H9 (cell line): ENCODE results near the gene TPT1. TPM values are rescaled to one million over a fixed set of nuclear protein-coding genes. Genes with fewer than 3 reads are reported as not detected.
"Not testable (repeated sequence)": the region's sequence is repeated elsewhere in the genome, so short reads cannot be mapped to it uniquely, and the experiment has no call there.

Experiments
- DNase-seq: peaks from one replicate; pipeline ENCODE4 v3.0.0-alpha.2; 2017
- H2AFZ ChIP-seq: one replicate; pipeline ENCODE4 v1.6.1; 2013; ENCODE audit warnings: mild to moderate bottlenecking, low read length, control low read depth, moderate library complexity
- H2AK5ac ChIP-seq: 2 replicates; pipeline ENCODE4 v1.6.1; 2013; ENCODE audit warnings: low read length, control low read depth, mixed read lengths; ENCODE audit not compliant: insufficient read length
- H2BK120ac ChIP-seq: one replicate; pipeline ENCODE4 v1.6.1; 2013; ENCODE audit warnings: low read depth, mild to moderate bottlenecking, low read length, control low read depth, inconsistent platforms; ENCODE audit not compliant: poor library complexity, severe bottlenecking
- H2BK12ac ChIP-seq: 2 replicates; pipeline ENCODE4 v1.6.1; 2013; ENCODE audit warnings: low read length, control low read depth, mixed read lengths, low read depth; ENCODE audit not compliant: insufficient read length
- H2BK15ac ChIP-seq: 2 replicates; pipeline ENCODE4 v1.6.1; 2013; ENCODE audit warnings: low read depth, low read length, control low read depth
- H2BK20ac ChIP-seq: one replicate; pipeline ENCODE4 v1.6.1; 2013; ENCODE audit warnings: low read depth, mild to moderate bottlenecking, low read length, control low read depth, inconsistent platforms; ENCODE audit not compliant: poor library complexity, severe bottlenecking
- H2BK5ac ChIP-seq: 2 replicates; pipeline ENCODE4 v1.6.1; 2013; ENCODE audit warnings: low read length, control low read depth, mixed read lengths; ENCODE audit not compliant: insufficient read length
- H3K14ac ChIP-seq: 2 replicates; pipeline ENCODE4 v1.6.1; 2013; ENCODE audit warnings: low read length, control low read depth; ENCODE audit not compliant: insufficient read depth
- H3K18ac ChIP-seq: 2 replicates; pipeline ENCODE4 v1.6.1; 2013; ENCODE audit warnings: low read depth, mild to moderate bottlenecking, mixed read lengths, low read length, control low read depth; ENCODE audit not compliant: insufficient read length
- H3K23ac ChIP-seq: 2 replicates; pipeline ENCODE4 v1.6.1; 2013; ENCODE audit warnings: low read length, control low read depth, mixed read lengths, low read depth; ENCODE audit not compliant: insufficient read length
- H3K23me2 ChIP-seq: 2 replicates; pipeline ENCODE4 v1.6.1; 2013; ENCODE audit warnings: low read depth, mild to moderate bottlenecking, mixed read lengths, low read length, control low read depth; ENCODE audit not compliant: insufficient read length, poor library complexity, severe bottlenecking
- H3K27ac ChIP-seq: 2 replicates; pipeline ENCODE4 v1.5.1; 2013; ENCODE audit warnings: low read length, control low read depth, mixed read lengths, low read depth; ENCODE audit not compliant: insufficient read length
- H3K27me3 ChIP-seq: 2 replicates; pipeline ENCODE4 v1.6.1; 2013; ENCODE audit warnings: low read length, control low read depth, inconsistent platforms; ENCODE audit not compliant: insufficient read depth
- H3K4ac ChIP-seq: 2 replicates; pipeline ENCODE4 v1.6.1; 2013; ENCODE audit warnings: low read depth, mild to moderate bottlenecking, control low read depth, inconsistent platforms, low read length, moderate library complexity
- H3K4me1 ChIP-seq: 2 replicates; pipeline ENCODE4 v1.6.1; 2013; ENCODE audit warnings: low read length, control low read depth, inconsistent platforms; ENCODE audit not compliant: insufficient read depth
- H3K4me2 ChIP-seq: 2 replicates; pipeline ENCODE4 v1.6.1; 2013; ENCODE audit warnings: low read length, control low read depth, mixed read lengths; ENCODE audit not compliant: insufficient read length, insufficient read depth
- H3K56ac ChIP-seq: 2 replicates; pipeline ENCODE4 v1.6.1; 2013; ENCODE audit warnings: low read depth, mild to moderate bottlenecking, mixed read lengths, low read length, control low read depth; ENCODE audit not compliant: insufficient read length
- H3K79me1 ChIP-seq: 2 replicates; pipeline ENCODE4 v1.6.1; 2013; ENCODE audit warnings: low read depth, mild to moderate bottlenecking, moderate library complexity, low read length, control low read depth, inconsistent platforms; ENCODE audit not compliant: insufficient read depth, poor library complexity, severe bottlenecking
- H3K79me2 ChIP-seq: 2 replicates; pipeline ENCODE4 v1.6.1; 2013; ENCODE audit warnings: low read length, control low read depth, inconsistent platforms; ENCODE audit not compliant: insufficient read depth
- H3K9ac ChIP-seq: 2 replicates; pipeline ENCODE4 v1.6.1; 2013; ENCODE audit warnings: low read length, control low read depth, mixed read lengths; ENCODE audit not compliant: insufficient read length; ENCODE audit errors: extremely low read depth
- H3K9me3 ChIP-seq: one replicate; pipeline ENCODE4 v1.6.1; 2013; ENCODE audit warnings: low read depth, low read length, inconsistent platforms; ENCODE audit not compliant: control insufficient read depth
- H3T11ph ChIP-seq: one replicate; pipeline ENCODE4 v1.6.1; 2013; ENCODE audit warnings: mild to moderate bottlenecking, low read length, control low read depth, inconsistent platforms
- H4K20me1 ChIP-seq: one replicate; pipeline ENCODE4 v1.6.1; 2013; ENCODE audit not compliant: control insufficient read depth, insufficient read length, insufficient read depth
- H4K5ac ChIP-seq: 2 replicates; pipeline ENCODE4 v1.6.1; 2013; ENCODE audit warnings: low read depth, mild to moderate bottlenecking, mixed read lengths, low read length, control low read depth; ENCODE audit not compliant: insufficient read length
- H4K8ac ChIP-seq: replicated peaks from 2 replicates; pipeline ENCODE4 v1.6.1; 2013; ENCODE audit warnings: low read length, control low read depth, mixed read lengths, low read depth; ENCODE audit not compliant: insufficient read length
- H4K91ac ChIP-seq: 2 replicates; pipeline ENCODE4 v1.6.1; 2013; ENCODE audit warnings: low read depth, mild to moderate bottlenecking, moderate library complexity, mixed read lengths, low read length, control low read depth; ENCODE audit not compliant: insufficient read length
- H3K27ac Mint-ChIP-seq, 3 experiments: 2 replicates in 2 of 3; 3 replicates in 1 of 3; pipeline ENCODE4 v1.8.0; 2020 to 2021; ENCODE audit warnings: mixed read lengths in 3 of 3, mild to moderate bottlenecking in 1 of 3, moderate library complexity in 1 of 3
- H3K27me3 Mint-ChIP-seq: 2 replicates; pipeline ENCODE4 v1.8.0; 2021; ENCODE audit warnings: low read depth, mild to moderate bottlenecking, moderate library complexity, mixed read lengths
- H3K36me3 Mint-ChIP-seq, 3 experiments: 2 replicates in 2 of 3; 3 replicates in 1 of 3; pipeline ENCODE4 v1.8.0; 2020 to 2021; ENCODE audit warnings: low read depth in 3 of 3, mixed read lengths in 3 of 3; ENCODE audit not compliant: insufficient read depth in 1 of 3
- H3K4me1 Mint-ChIP-seq, 2 experiments: 2 replicates each; pipeline ENCODE4 v1.8.0; 2020; ENCODE audit warnings: mixed read lengths in 2 of 2
- H3K4me3 Mint-ChIP-seq, 2 experiments: 2 replicates in 1 of 2; 3 replicates in 1 of 2; pipeline ENCODE4 v1.8.0; 2020 to 2021; ENCODE audit warnings: mild to moderate bottlenecking in 2 of 2, mixed read lengths in 2 of 2, moderate library complexity in 1 of 2
- H3K9me3 Mint-ChIP-seq, 2 experiments: 2 replicates in 1 of 2; 3 replicates in 1 of 2; pipeline ENCODE4 v1.8.0; 2020; ENCODE audit warnings: mild to moderate bottlenecking in 2 of 2, mixed read lengths in 2 of 2, moderate library complexity in 1 of 2
- WGBS: extraction: QIAGEN DNeasy Blood & Tissue Kit; methylation state at CpG from one replicate; pipeline ENCODE4 v1.1.7; 2013; ENCODE audit warnings: missing lambda C conversion rate, low lambda C conversion rate, mixed read lengths; ENCODE audit not compliant: insufficient read length; ENCODE audit errors: extremely low coverage; 5-methylcytosine and 5-hydroxymethylcytosine counted together
- total RNA-seq: library from RNA; stranded (reverse); gene quantifications from 2 replicates; pipeline ENCODE4 v1.2.1, GENCODE V29; 2021
- TF ChIP-seq, protein P1 (sequence below): fragments of 200-600 bp; sonication (generic); conservative IDR thresholded peaks from 3 replicates; pipeline ENCODE4 v1.8.0; 2021; ENCODE audit warnings: antibody characterized with exemption, mild to moderate bottlenecking

The TPT1 gene
- total RNA-seq, 1 experiment from 2014 or later = 2,205 TPM

- no peaks in the 10 kb centered on the region for H3K27me3 ChIP-seq
- H3K23ac ChIP-seq = no peak overlapping the region
- no peak overlapping the region for H2BK15ac ChIP-seq
- no peak for DNase-seq
- H3K27ac Mint-ChIP-seq = peak overlapping the region in 1 of 3 experiments; percentile 37; a peak in 3 of 7 replicates
- no peak overlapping the region for H2AK5ac ChIP-seq
- H2AFZ ChIP-seq = no peak overlapping the region
- H4K5ac ChIP-seq = no peak overlapping the region
- H3K9me3 ChIP-seq = no peaks in the 10 kb centered on the region
- no peak overlapping the region for H3K4me2 ChIP-seq
- TF ChIP-seq, protein P1, sequence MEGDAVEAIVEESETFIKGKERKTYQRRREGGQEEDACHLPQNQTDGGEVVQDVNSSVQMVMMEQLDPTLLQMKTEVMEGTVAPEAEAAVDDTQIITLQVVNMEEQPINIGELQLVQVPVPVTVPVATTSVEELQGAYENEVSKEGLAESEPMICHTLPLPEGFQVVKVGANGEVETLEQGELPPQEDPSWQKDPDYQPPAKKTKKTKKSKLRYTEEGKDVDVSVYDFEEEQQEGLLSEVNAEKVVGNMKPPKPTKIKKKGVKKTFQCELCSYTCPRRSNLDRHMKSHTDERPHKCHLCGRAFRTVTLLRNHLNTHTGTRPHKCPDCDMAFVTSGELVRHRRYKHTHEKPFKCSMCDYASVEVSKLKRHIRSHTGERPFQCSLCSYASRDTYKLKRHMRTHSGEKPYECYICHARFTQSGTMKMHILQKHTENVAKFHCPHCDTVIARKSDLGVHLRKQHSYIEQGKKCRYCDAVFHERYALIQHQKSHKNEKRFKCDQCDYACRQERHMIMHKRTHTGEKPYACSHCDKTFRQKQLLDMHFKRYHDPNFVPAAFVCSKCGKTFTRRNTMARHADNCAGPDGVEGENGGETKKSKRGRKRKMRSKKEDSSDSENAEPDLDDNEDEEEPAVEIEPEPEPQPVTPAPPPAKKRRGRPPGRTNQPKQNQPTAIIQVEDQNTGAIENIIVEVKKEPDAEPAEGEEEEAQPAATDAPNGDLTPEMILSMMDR = no peak
- H3K79me2 ChIP-seq = no peaks in the 10 kb centered on the region
- no peaks in the 10 kb centered on the region for H3K4me1 ChIP-seq
- H3K4ac ChIP-seq = no peak overlapping the region
- no peak overlapping the region for H3K4me3 Mint-ChIP-seq
- no peaks in the 10 kb centered on the region for H3K23me2 ChIP-seq
- no peak overlapping the region for H2BK120ac ChIP-seq
- no CpG with 5 or more reads among the region's 2 CpGs for WGBS
- H4K91ac ChIP-seq = no peak overlapping the region
- H3K36me3 Mint-ChIP-seq = peaks cover 22 to 65% (median 61%) of the 10 kb centered on the region in 3 experiments
- H4K8ac ChIP-seq = no peak overlapping the region
- H3K18ac ChIP-seq = no peak overlapping the region
- no peak overlapping the region for H3T11ph ChIP-seq
- no peak overlapping the region for H3K14ac ChIP-seq
- H3K9me3 Mint-ChIP-seq = no peaks in the 10 kb centered on the region
- H3K27ac ChIP-seq = no peak overlapping the region
- H2BK20ac ChIP-seq = no peak overlapping the region
- H3K79me1 ChIP-seq = no peaks in the 10 kb centered on the region
- no peaks in the 10 kb centered on the region for H4K20me1 ChIP-seq
- H3K9ac ChIP-seq = no peak overlapping the region
- no peaks in the 10 kb centered on the region for H3K4me1 Mint-ChIP-seq
- H3K27me3 Mint-ChIP-seq = no peaks in the 10 kb centered on the region
- no peak overlapping the region for H2BK5ac ChIP-seq
- H2BK12ac ChIP-seq = no peak overlapping the region
- no peak overlapping the region for H3K56ac ChIP-seq
Measured at GRCh38 chr13:45349438-45349837, 8.5 kb upstream of the TPT1 start.

- not testable (repeated sequence) for H2BK20ac ChIP-seq, H3K79me1 ChIP-seq, H3K27me3 ChIP-seq, H3T11ph ChIP-seq, H4K20me1 ChIP-seq, H4K8ac ChIP-seq, H3K4me1 ChIP-seq, H2BK15ac ChIP-seq, H3K27ac Mint-ChIP-seq, H3K9me3 Mint-ChIP-seq, H3K9ac ChIP-seq, H4K91ac ChIP-seq, H3K27me3 Mint-ChIP-seq, H2AK5ac ChIP-seq, H2BK120ac ChIP-seq, H3K14ac ChIP-seq, H3K4me2 ChIP-seq, H3K79me2 ChIP-seq, H3K18ac ChIP-seq, H3K27ac ChIP-seq, H3K56ac ChIP-seq, DNase-seq, H3K23ac ChIP-seq, H2BK5ac ChIP-seq, H3K9me3 ChIP-seq, H2BK12ac ChIP-seq, H3K4ac ChIP-seq, H4K5ac ChIP-seq, H2AFZ ChIP-seq
- H3K23me2 ChIP-seq = peaks cover 12% of the 10 kb centered on the region
- Mint-ChIP-seq H3K4me3 (peak overlapping the region in 1 of 2 experiments; percentile 0; a peak in 1 of 5 replicates), H3K36me3 (peaks cover 26 to 56% (median 50%) of the 10 kb centered on the region in 3 experiments), H3K4me1 (peaks cover 1 to 15% of the 10 kb centered on the region in 2 experiments)
- no CpG with 5 or more reads among the region's 8 CpGs for WGBS
Measured at GRCh38 chr13:45344064-45344463, 3.1 kb upstream of the TPT1 start.
